Progenitor cell of endocrine pancreas (in vitro differentiated cells): Measurements from ENCODE around the gene RNPEP. TPM values are rescaled to one million over a fixed set of nuclear protein-coding genes. Genes with fewer than 3 reads are reported as not detected.

ENCODE experiments used
- DNase-seq: peaks from one replicate; pipeline ENCODE4 v3.0.0; 2021; ENCODE audit warnings: low spot score; ENCODE audit not compliant: unreplicated experiment
- H3K27ac Mint-ChIP-seq: 2 replicates; pipeline ENCODE4 v1.8.0; 2021; ENCODE audit warnings: mild to moderate bottlenecking, moderate library complexity, mixed read lengths
- H3K27me3 Mint-ChIP-seq: 2 replicates; pipeline ENCODE4 v1.8.0; 2021; ENCODE audit warnings: mixed read lengths
- H3K36me3 Mint-ChIP-seq: 2 replicates; pipeline ENCODE4 v1.8.0; 2022; ENCODE audit warnings: mixed read lengths; ENCODE audit not compliant: insufficient read depth
- H3K4me1 Mint-ChIP-seq: 2 replicates; pipeline ENCODE4 v1.8.0; 2021; ENCODE audit warnings: low read depth, mixed read lengths
- H3K4me3 Mint-ChIP-seq: 2 replicates; pipeline ENCODE4 v1.8.0; 2021; ENCODE audit warnings: low read depth, mild to moderate bottlenecking, moderate library complexity, mixed read lengths
- H3K9me3 Mint-ChIP-seq: 2 replicates; pipeline ENCODE4 v1.8.0; 2021; ENCODE audit warnings: low read depth, mixed read lengths
- CTCF ChIP-seq: fragments of 200-600 bp; sonication (generic); IDR thresholded peaks from one replicate; pipeline ENCODE4 v1.5.0; 2021; ENCODE audit warnings: antibody characterized with exemption, mild to moderate bottlenecking; ENCODE audit not compliant: unreplicated experiment
- long read RNA-seq: library from polyadenylated mRNA; unstranded; transcript quantifications from one replicate; pipeline ENCODE4 v2.0.0, GENCODE V29; 2020
- total RNA-seq: library from RNA; stranded (reverse); gene quantifications from 2 replicates; pipeline ENCODE4 v1.2.1, GENCODE V29; 2021

The RNPEP gene
- 54.7 and 59.5 TPM in 2 replicates for total RNA-seq
- long read RNA-seq, partial matches to known transcripts = 9 of 31 reads
- long read RNA-seq, other reads (novel, unspliced or antisense) = 19 of 31 reads

GRCh38 chr1:201982623-201983379 is at the start of gene RNPEP:
Gene RNPEP, plus strand, starts transcription at chr1:201982648. Its CDS starts 19 bp downstream, at chr1:201982667.
- Mint-ChIP-seq H3K27ac (peak within 1 kb of the TSS; percentile 98), H3K4me1 (peaks cover 17% of the 10 kb centered on the region), H3K9me3 (no peaks in the 10 kb centered on the region), H3K27me3 (no peaks in the 10 kb centered on the region), H3K36me3 (peaks cover 3% of the 10 kb centered on the region), H3K4me3 (peak within 1 kb of the TSS; percentile 91)
- peak; percentile 35 for DNase-seq
- no peak for TF ChIP-seq CTCF

GRCh38 chr1:201933840-201934430 is 48.5 kb upstream of the RNPEP start:
- peaks cover 6% of the 10 kb centered on the region for H3K27me3 Mint-ChIP-seq
- peaks cover 2% of the 10 kb centered on the region for H3K4me1 Mint-ChIP-seq
- TF ChIP-seq CTCF = no peak
- H3K9me3 Mint-ChIP-seq = no peaks in the 10 kb centered on the region
- DNase-seq = no peak
- no peak overlapping the region for H3K27ac Mint-ChIP-seq
- H3K36me3 Mint-ChIP-seq = no peaks in the 10 kb centered on the region
- no peak overlapping the region for H3K4me3 Mint-ChIP-seq

GRCh38 chr1:201937624-201938213 is 44.7 kb upstream of the RNPEP start:
- H3K4me1 Mint-ChIP-seq = peaks cover 22% of the 10 kb centered on the region
- H3K36me3 Mint-ChIP-seq = no peaks in the 10 kb centered on the region
- no peak for DNase-seq
- H3K27ac Mint-ChIP-seq = no peak overlapping the region
- no peaks in the 10 kb centered on the region for H3K9me3 Mint-ChIP-seq
- no peak for TF ChIP-seq CTCF
- peaks cover 6% of the 10 kb centered on the region for H3K27me3 Mint-ChIP-seq
- no peak overlapping the region for H3K4me3 Mint-ChIP-seq

GRCh38 chr1:201938440-201939035 is 43.9 kb upstream of the RNPEP start:
- Mint-ChIP-seq H3K9me3 (no peaks in the 10 kb centered on the region), H3K27me3 (peaks cover 6% of the 10 kb centered on the region)

More at GRCh38 chr1:201938440-201939035, 43.9 kb upstream of the RNPEP start:
- H3K4me3 Mint-ChIP-seq = no peak overlapping the region
- TF ChIP-seq CTCF = no peak
- H3K4me1 Mint-ChIP-seq = peaks cover 22% of the 10 kb centered on the region
- H3K27ac Mint-ChIP-seq = peak overlapping the region; percentile 29
- no peak for DNase-seq
- H3K36me3 Mint-ChIP-seq = no peaks in the 10 kb centered on the region
